Panc1 (cell line): Measurements from ENCODE around the gene VSX1.

Source experiments
- CTCF ChIP-seq: fragments of 450-650 bp; IDR thresholded peaks from 2 replicates; pipeline ENCODE4 v1.5.1; 2017; ENCODE audit warnings: mild to moderate bottlenecking
- SIN3A ChIP-seq: IDR thresholded peaks from 2 replicates; pipeline ENCODE4 v1.6.1; 2012; ENCODE audit warnings: low read depth, mild to moderate bottlenecking, low read length, moderate library complexity, borderline replicate concordance; ENCODE audit not compliant: insufficient read depth

DNA sequence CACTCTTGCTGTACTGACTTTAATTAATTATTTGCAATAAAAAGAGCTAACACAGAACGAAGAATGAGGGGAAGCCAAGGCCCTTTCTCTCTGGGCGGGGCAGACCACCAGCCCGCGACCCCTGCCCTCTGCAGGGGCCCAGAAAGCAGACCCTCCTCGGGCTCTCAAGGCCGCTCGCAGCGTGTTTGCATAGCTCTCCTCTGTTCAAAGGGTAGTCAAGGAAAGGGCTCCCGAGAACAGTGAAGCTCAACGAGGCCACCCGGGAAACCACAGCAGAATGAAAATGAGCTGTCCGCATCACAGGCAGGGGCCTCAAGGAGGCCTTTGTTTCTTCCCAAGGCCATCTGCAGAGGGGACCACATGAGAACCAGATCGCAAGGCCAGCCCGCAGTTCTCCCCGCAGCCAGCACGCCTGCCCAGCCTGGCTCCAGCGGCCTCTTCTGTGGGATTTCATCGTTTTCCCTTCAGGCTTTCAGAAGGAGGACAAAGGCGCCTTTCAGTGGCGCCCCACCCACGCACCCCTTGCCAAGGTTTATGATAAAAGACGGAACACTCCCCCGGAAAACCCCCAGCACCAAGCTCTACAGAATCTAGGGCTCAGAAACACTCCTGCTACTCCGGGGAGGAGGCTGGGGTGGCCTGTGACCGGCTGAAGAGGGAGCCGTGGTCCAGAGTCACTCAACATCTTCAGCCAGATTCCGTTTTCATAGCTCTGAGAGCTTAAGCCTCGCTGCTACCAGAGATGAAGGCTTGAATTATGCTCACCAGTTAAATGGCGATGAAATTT lies 49.3 kb downstream of the VSX1 start:
- TF ChIP-seq SIN3A (no peak), CTCF (no peak)
